ENCODE results near the gene CCDC12. TPM values are rescaled to one million over a fixed set of nuclear protein-coding genes. Genes with fewer than 3 reads are reported as not detected.
"Not testable (repeated sequence)": the region's sequence is repeated elsewhere in the genome, so short reads cannot be mapped to it uniquely, and the experiment has no call there.

The CCDC12 gene
- polyA plus RNA-seq, 12 donors, result 28.1 to 48.9 (median 33.5) TPM; not detected in 1

DNA sequence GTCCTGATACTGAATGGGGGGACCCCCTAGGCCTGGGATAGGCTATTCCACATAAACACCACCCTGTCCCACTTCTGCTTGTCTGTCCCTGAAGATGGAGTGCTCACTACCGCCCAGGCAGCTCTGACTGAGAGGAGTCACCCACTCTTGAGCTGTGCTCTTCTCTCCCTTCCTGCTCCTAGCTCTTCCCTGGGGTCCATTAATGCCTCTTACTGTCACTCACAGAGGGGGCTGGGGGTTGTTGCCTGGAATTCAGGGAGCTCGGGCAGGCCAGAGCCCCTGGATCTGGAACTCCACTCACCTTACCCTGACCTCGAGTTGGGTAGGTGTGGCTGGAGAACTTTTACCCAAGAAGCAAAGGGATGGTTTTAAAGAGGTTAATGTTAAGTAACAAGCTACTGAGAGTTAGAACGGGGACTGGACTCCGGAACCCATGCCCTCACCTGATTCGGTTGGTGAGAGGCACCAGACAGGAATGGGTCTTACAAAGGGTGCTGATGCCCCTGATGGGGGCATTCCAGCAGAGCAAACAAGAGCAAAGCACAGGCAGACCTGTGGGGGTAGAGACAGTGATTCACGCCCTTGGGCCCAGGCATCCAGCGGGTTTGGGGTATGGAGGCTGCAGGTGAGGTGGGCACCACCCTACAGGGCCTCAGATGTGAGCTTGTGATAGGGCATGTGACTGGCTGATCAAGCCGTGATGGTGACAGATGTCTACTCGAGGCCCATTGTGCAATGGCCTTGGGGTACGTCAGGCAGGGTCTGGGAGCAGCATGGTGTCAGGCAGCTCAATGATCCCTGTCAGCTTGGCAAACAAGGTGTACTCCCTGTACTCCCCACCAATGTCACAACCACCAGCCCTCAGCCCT lies 8.3 kb upstream of the CCDC12 start:
- DNase-seq, result no peak

DNA sequence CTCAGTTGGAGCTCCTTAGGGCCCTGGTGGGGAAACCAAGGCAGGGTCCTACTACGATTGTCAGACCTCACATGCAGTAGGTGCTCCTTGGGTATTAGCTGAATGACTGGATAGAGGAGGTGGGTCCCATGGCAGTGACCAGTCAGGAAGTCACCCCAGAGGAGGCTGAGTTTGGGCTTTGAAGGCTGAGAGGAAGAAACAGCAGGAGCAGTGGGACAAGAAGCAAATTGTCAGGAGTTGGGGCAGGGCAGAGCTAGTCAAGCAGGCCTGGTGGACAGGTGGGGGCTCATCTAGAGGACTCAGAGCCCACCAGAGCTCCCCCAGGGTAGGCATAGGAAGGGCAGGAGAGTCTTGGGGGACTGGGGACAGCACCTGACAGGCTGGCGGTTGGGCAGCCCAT lies 6.0 kb upstream of the CCDC12 start:
- no peak for DNase-seq

GRCh38 chr3:46981932-46982471 lies 5.5 kb upstream of the CCDC12 start:
- DNase-seq, result no peak

GRCh38 chr3:46979958-46980497 lies 3.5 kb upstream of the CCDC12 start:
- DNase-seq, result no peak

- DNase-seq, result peak; percentile 83
These were observed 2.7 kb upstream of the CCDC12 start, which contains the start of gene NBEAL2 for GRCh38 chr3:46978985-46979944. Gene NBEAL2, plus strand, starts transcription at chr3:46979666. Its CDS starts 196 bp downstream, at chr3:46979862.

DNA sequence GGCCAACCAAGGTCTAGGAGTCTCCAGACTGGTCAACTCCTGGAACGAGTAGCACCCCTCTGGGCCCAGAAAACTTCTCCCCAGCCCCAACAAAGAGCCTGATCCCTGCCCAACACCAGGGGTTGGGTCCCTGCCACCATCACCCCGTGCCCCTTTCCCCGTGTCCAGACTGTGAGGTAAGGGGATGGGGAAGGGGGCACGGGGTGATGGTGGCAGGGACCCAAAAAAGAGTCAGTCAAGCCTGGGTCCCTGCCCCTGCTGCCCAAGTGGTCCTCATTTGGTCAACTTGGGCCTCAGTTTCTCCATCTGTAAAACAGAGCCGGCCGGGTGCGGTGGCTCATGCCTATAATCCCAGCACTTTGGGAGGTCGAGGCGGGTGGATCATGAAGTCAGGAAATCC lies 1.8 kb upstream of the CCDC12 start:
- no peak for DNase-seq

DNA sequence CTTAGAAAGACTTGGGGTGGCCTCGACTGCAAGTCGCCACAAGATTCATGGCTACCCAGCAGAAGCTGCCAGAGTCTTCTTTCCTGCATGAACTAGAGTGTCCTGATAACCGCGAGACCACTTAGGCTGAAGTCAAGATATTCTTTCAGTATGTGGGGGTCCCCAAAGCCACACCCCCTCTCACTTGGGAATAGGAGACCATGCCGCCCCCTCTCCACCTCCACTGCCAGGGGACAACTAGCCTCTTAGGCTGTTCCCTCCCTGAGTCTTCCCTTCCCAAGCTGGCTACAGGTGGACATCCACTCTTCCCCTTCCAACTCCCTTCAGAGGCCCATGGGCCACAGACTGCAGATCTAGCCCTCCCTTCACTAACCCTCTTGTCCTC lies 1.3 kb upstream of the CCDC12 start:
- no peak for DNase-seq

GRCh38 chr3:46974421-46975171 lies 1.9 kb downstream of the CCDC12 start:
- DNase-seq, result no peak

- DNase-seq, result no peak
These were observed 4.1 kb downstream of the CCDC12 start for GRCh38 chr3:46972396-46972795.

DNA sequence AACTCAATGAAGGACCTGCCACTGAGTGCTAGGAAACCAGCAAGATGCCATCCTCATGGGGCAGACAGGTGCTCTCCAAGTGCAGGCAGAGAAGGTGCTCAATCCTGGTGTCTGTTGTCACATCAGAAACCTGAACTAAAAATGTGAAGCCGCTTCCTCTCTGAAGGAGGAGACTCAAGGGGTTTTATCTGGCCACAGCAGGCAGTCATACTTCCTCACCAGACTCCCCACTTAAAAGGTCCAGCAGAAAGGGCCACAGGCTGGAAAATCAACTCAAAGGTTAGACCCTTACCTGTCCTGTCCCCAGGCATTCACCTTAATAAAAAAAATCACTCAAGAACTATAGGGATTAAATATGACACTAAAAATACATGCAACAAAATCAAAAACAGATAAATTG lies 4.8 kb downstream of the CCDC12 start:
- no peak for DNase-seq

DNA sequence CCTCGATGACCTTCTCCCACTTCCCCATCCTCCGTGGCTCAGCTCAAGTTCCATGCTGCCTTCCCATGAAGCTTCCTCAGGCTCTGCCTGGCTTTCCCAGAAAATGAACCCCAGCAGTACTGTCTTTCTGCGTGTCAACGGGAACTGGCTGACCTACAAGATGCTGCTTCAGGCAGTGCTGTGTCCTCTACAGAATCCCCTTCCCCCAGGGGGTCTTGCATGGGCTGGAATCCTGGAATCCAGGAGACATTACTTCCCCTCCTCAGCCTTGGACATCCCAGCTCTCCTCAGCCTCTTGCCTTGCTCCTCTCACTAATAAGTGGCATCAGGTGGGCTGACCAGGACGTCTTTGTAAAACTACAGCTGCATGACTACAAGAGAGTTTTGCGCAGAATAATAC lies 5.4 kb downstream of the CCDC12 start:
- no peak for DNase-seq

DNA sequence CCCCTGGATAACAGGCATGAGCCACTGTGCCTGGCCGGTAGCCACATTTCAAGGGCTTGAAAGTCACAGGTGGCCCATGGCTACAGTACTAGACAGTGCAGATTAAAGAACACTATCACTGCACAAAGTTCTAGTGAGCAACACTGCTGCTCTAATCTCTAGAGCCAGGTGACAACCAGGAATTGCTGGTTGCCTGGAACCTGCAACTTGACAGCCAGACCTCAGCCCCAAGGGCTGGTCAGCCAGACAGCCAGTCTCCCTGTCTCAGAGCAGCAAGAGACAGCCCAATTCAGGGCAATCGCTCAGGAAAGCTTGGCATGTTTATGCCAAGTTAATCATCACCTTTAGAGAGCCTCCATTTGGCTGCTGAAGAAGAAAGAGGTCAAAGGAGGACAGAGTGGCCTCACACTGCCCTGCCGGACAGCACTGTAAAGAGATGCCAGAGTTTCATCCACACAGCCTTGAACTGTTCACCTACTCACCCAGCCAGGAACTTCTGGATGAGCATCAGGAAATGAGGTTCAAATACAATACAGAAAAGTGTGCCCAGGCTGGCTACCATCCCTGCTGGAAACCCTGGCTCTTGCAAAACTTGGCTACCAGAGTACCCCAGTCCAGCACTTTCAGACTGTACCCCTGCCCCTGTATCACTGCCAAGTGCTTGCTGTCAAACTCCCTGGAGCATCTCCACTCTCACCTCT lies 6.0 kb downstream of the CCDC12 start:
- DNase-seq, result no peak

GRCh38 chr3:46968783-46969428 lies 7.6 kb downstream of the CCDC12 start:
- no peak for DNase-seq

DNA sequence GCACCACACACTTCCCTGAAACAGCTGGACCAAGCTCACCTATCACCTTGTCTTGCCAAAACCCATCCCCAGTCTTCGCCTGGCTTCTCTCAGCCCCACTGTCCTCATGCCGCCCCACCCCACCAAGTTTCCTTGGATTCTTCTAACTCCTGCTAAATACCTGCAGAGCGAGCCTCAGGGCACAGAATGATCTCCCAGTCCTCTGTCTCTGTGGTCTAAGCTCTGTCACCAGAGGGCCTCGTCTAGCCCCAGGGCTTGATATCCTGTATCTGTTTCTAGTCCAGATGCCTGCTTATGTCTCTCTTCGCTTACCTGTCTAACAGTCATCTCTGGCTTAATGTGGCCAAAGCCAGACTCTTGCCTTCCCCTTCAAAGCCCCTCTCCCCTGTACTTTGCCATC lies 9.7 kb downstream of the CCDC12 start:
- no peak for DNase-seq

- no peak for DNase-seq
These were observed 11.4 kb downstream of the CCDC12 start for GRCh38 chr3:46965151-46965550.

- not testable (repeated sequence) for DNase-seq
These were observed 12.4 kb downstream of the CCDC12 start for GRCh38 chr3:46964038-46964590.

GRCh38 chr3:46962990-46963389 lies 13.6 kb downstream of the CCDC12 start:
- no peak for DNase-seq

DNA sequence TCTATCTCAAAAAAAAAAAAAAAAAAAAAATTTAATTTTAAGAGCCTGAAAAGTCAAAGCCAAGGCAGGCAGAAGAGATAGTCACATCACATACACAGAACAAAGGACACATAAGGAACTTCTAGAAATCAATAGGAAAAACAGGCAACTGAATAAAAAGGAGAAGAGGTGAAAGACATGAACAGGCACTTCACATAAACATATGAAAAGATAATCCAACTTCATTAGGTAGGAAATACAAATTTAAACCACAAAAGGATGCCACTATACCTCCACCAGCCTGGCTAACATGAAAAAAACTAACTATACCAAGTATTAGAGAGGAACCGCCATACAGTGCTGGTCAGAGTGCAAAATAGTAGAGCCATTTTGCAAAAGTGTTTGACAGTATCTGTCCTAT lies 14.1 kb downstream of the CCDC12 start:
- no peak for DNase-seq

DNA sequence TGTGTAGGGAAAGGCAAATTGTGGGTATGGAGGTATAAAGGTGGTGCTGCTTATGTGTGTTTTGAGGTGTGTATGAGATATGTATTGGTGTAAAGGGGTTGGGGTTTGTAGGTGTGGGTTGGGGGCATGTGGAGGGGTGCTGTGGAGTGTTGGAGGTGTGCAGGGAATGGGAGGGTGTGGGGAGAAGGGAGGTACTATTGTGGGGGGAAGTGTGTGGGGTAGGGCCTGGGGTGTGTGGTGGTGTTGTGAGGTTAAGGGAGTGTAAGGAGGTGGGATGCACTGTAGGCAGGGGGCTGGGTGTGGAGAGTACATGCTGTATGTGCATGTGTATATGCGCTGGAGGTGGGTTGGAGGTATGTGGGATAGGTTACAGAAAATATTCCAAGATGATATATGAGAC lies 15.7 kb downstream of the CCDC12 start:
- no peak for DNase-seq
